ENCODE results near the gene TAF1B. TPM values are rescaled to one million over a fixed set of nuclear protein-coding genes. Genes with fewer than 3 reads are reported as not detected.

The TAF1B gene
- total and polyA plus RNA-seq, 2 donors (not counting 3 experiments of a cell fraction or from before 2014, with no cell fraction given) = 6.3 to 29.4 TPM

DNA sequence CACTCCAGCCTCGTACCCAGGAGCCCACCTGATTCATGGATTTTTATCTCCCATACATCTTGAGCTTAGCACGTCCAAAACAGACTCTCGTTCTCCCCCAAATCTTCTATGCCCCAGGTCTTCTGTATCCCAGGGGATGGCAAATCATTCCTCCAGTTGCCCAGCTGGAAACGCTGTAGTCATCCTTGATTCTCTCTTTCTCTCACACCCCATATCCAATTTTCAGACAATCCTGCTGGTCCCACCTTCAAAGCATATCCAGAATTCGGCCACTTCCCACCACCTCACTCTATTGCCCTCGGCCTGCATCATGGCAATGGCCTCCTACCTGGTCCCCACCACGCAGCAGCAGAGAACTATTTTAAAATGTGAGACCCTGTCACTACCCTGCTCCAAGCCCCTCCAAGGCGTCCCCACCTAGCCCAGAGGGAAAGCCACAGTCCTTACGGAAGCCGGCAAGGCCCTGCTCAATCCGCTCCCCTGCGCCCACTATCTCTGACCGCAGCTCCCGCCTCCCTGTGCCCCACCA is 106.8 kb downstream of the TAF1B start:
- no peak overlapping the region for H2AFZ ChIP-seq (ENCODE audit: low read depth, low read length)
- POLR2A ChIA-PET = no interaction called here
- dilution Hi-C loops (cut with MboI; ENCODE audit: extremely low pct_ligation_motif_present, low sequenced_read_pairs) = loop anchor here (25.0 kb wide), 1 partner anchor 138 kb away; no protein-coding TSS in a partner anchor

More for the DNA sequence above, 106.8 kb downstream of the TAF1B start:
- no TSS peak for BruUV-seq (replicated peaks)
- Histone ChIP-seq H4K20me1 (replicated peaks; ENCODE audit: control insufficient read depth, extremely low read depth, insufficient read depth, low read length) (no peaks in the 10 kb centered on the region), H3K4me2 (ENCODE audit: insufficient read depth, low read length) (no peak overlapping the region), H3K9ac (replicated peaks; ENCODE audit: extremely low read depth, insufficient read depth, low read length) (no peak overlapping the region), H3K9me3 (replicated peaks; ENCODE audit: control insufficient read depth, insufficient read depth, low read length) (no peaks in the 10 kb centered on the region), H3K4me1 (ENCODE audit: control insufficient read depth, extremely low read depth, insufficient read depth, low read length) (peaks cover 4% of the 10 kb centered on the region), H3K27ac (ENCODE audit: insufficient read depth, low read depth, low read length) (no peak overlapping the region), H3K36me3 (ENCODE audit: control insufficient read depth in 2 of 2, extremely low read depth in 1 of 2, insufficient read depth in 2 of 2, low read length in 2 of 2) (no peaks in the 10 kb centered on the region), H3K9me1 (replicated peaks; ENCODE audit: control insufficient read depth, extremely low read depth, insufficient read depth, low read length) (no peaks in the 10 kb centered on the region), H3K4me3 (replicated peaks in 1 of 3; ENCODE audit: insufficient read depth in 1 of 3, low read depth in 1 of 3, low read length in 3 of 3) (no peak overlapping the region), H3K27me3 (ENCODE audit: control insufficient read depth in 2 of 2, insufficient read depth in 2 of 2, low read length in 2 of 2) (peaks cover 7 to 8% of the 10 kb centered on the region in 2 experiments), H3K79me2 (ENCODE audit: control insufficient read depth, insufficient read depth, low read length) (no peaks in the 10 kb centered on the region)
- DNase-seq (ENCODE audit: low read depth, low spot score) (no peak), FAIRE-seq (no peak)
- intact Hi-C loops (cut with micrococcal nuclease) = loop anchor here (5.0 kb wide), 1 partner anchor 108 kb away; the partner anchor contains the start of gene TAF1B
- TF ChIP-seq, protein P1, sequence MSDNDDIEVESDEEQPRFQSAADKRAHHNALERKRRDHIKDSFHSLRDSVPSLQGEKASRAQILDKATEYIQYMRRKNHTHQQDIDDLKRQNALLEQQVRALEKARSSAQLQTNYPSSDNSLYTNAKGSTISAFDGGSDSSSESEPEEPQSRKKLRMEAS (IDR thresholded peaks at IDR 0.05; ENCODE audit: insufficient read depth, insufficient read length) = no peak
- TF ChIP-seq POLR2AphosphoS5 (IDR thresholded peaks at IDR 0.05; ENCODE audit: insufficient read depth, low read depth, low read length) = no peak
- no peak for TF ChIP-seq JUN (IDR thresholded peaks at IDR 0.05; ENCODE audit: borderline replicate concordance, insufficient read depth, insufficient read length, low read depth)
- no peak for TF ChIP-seq FOS (IDR thresholded peaks at IDR 0.05; ENCODE audit: borderline replicate concordance, insufficient read depth, low read length)
- TF ChIP-seq GATA2 (IDR thresholded peaks at IDR 0.05; ENCODE audit: insufficient read depth, insufficient read length, low read depth, low read length) = no peak
- TF ChIP-seq MYC (IDR thresholded peaks at IDR 0.05; ENCODE audit: low read depth, low read length) = no peak
- no peak for TF ChIP-seq EZH2 (IDR thresholded peaks at IDR 0.05; ENCODE audit: borderline replicate concordance, low read depth, low read length, severe bottlenecking)
- TF ChIP-seq, protein P2, sequence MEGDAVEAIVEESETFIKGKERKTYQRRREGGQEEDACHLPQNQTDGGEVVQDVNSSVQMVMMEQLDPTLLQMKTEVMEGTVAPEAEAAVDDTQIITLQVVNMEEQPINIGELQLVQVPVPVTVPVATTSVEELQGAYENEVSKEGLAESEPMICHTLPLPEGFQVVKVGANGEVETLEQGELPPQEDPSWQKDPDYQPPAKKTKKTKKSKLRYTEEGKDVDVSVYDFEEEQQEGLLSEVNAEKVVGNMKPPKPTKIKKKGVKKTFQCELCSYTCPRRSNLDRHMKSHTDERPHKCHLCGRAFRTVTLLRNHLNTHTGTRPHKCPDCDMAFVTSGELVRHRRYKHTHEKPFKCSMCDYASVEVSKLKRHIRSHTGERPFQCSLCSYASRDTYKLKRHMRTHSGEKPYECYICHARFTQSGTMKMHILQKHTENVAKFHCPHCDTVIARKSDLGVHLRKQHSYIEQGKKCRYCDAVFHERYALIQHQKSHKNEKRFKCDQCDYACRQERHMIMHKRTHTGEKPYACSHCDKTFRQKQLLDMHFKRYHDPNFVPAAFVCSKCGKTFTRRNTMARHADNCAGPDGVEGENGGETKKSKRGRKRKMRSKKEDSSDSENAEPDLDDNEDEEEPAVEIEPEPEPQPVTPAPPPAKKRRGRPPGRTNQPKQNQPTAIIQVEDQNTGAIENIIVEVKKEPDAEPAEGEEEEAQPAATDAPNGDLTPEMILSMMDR (IDR thresholded peaks at IDR 0.05; ENCODE audit: extremely low read depth in 1 of 2, insufficient read depth in 1 of 2, low read depth in 1 of 2, low read length in 2 of 2) = no peak
- CTCF ChIA-PET = interaction anchor here (0.6 to 2.2 kb wide), 2 partner anchors 35 to 62 kb away, joined by 3 to 10 read pairs; no protein-coding TSS in a partner anchor

Measured in endothelial cell of umbilical vein (primary cell).